ENCODE results near the gene EPHB4.

GRCh38 chr7:100806276-100806675 lies 21.0 kb downstream of the EPHB4 start:
- no peak for TF ChIP-seq SMC3 (IDR thresholded peaks at IDR 0.05; ENCODE audit: low read depth, low read length)
- no peak for TF ChIP-seq POLR2A (IDR thresholded peaks at IDR 0.05; ENCODE audit: low read depth, low read length)
- TF ChIP-seq RCOR1 (IDR thresholded peaks at IDR 0.05; ENCODE audit: insufficient replicate concordance, low read length) = no peak
- TF ChIP-seq RAD21 (IDR thresholded peaks at IDR 0.05; ENCODE audit: low read length) = no peak
- no peak for TF ChIP-seq CTCF (conservative IDR thresholded peaks at IDR 0.05; ENCODE audit: low read depth, low read length)

Measured in IMR-90 (cell line).